Ureter (tissue), 1 donor: ENCODE data around the gene GPHN. TPM values are rescaled to one million over a fixed set of nuclear protein-coding genes. Genes with fewer than 3 reads are reported as not detected.

Experiments
- total RNA-seq: library from RNA; stranded (reverse); gene quantifications from one replicate; pipeline ENCODE4 v1.2.4, GENCODE V29; 2023
- donor health status: DM: yes; HTN: yes; CAD: no.

Gene GPHN
- total RNA-seq, 1 donor from 2014 or later: 47.5 TPM

Other genes with a start within 250 kb of the GPHN start
- gene CCDC196, start 21.8 kb upstream of the GPHN start, total RNA-seq: not detected